ENCODE data around the gene GNAO1.

GRCh38 chr16:56263711-56264608 is 72.7 kb downstream of the GNAO1 start:
- TF ChIP-seq CTCF (IDR thresholded peaks at IDR 0.05) (no peak), POLR2A (IDR thresholded peaks at IDR 0.05) (no peak)
